CD4-positive, alpha-beta T cell (primary cell): ENCODE measurements around the gene SLC50A1. TPM values are rescaled to one million over a fixed set of nuclear protein-coding genes. Genes with fewer than 3 reads are reported as not detected.
"Not testable (repeated sequence)": the region's sequence is repeated elsewhere in the genome, so short reads cannot be mapped to it uniquely, and the experiment has no call there.

Experiments
- ATAC-seq: fragments of 200-7000 bp; cut with Tn5 transposase; one replicate; pipeline ENCODE4 v1.10.0; 2022; ENCODE audit warnings: mild to moderate bottlenecking; ENCODE audit not compliant: poor library complexity
- CTCF ChIA-PET: fragments of 350-600 bp; sonication (Branson Sonifier 250); formaldehyde crosslinking; loops from one replicate; lab custom pipeline; 2021; ENCODE audit warnings: antibody characterized with exemption, inconsistent platforms; lab: Charles Lee
- POLR2A ChIA-PET: fragments of 350-600 bp; sonication (Branson Sonifier 250); formaldehyde crosslinking; loops from one replicate; lab custom pipeline; 2021; ENCODE audit warnings: antibody characterized with exemption, inconsistent platforms; lab: Charles Lee
- DNase-seq, 14 experiments: peaks; one replicate each; pipeline ENCODE4 v3.0.0-alpha.2; 2013 to 2020; ENCODE audit warnings: mixed read lengths in 2 of 14
- H3K27ac ChIP-seq, 2 donors: one replicate each; pipeline versions ENCODE4 v1.5.1 to v1.7.0; 2013; ENCODE audit warnings: low read length in 2 of 2, low read depth in 1 of 2, mild to moderate bottlenecking in 1 of 2
- H3K27me3 ChIP-seq, 2 experiments: 1 replicate in 1 of 2; 2 replicates in 1 of 2; pipeline versions ENCODE4 v1.6.1 to v1.7.0; 2013; ENCODE audit warnings: low read length in 2 of 2, control low read depth in 1 of 2, mild to moderate bottlenecking in 1 of 2, moderate library complexity in 1 of 2; ENCODE audit not compliant: insufficient read depth in 2 of 2, control insufficient read depth in 1 of 2
- H3K36me3 ChIP-seq: one replicate; pipeline ENCODE4 v1.6.1; 2013; ENCODE audit warnings: low read length, control low read depth; ENCODE audit not compliant: insufficient read depth
- H3K4me1 ChIP-seq: one replicate; pipeline ENCODE4 v1.6.1; 2013; ENCODE audit warnings: low read length, control low read depth; ENCODE audit not compliant: insufficient read depth
- H3K4me3 ChIP-seq: one replicate; pipeline ENCODE4 v1.5.1; 2013; ENCODE audit warnings: mild to moderate bottlenecking, low read length, moderate library complexity
- H3K9me3 ChIP-seq, 2 experiments: 1 replicate in 1 of 2; 2 replicates in 1 of 2; pipeline versions ENCODE4 v1.6.1 to v1.7.0; 2013; ENCODE audit warnings: low read length in 2 of 2, mild to moderate bottlenecking in 2 of 2, control low read depth in 1 of 2, moderate library complexity in 1 of 2; ENCODE audit not compliant: control insufficient read depth in 1 of 2, insufficient read depth in 1 of 2
- H3K27ac Mint-ChIP-seq: one replicate; pipeline ENCODE4 v1.8.0; 2020; ENCODE audit warnings: mixed read lengths
- H3K27me3 Mint-ChIP-seq: one replicate; pipeline ENCODE4 v1.8.0; 2021; ENCODE audit warnings: mixed read lengths
- H3K36me3 Mint-ChIP-seq: one replicate; pipeline ENCODE4 v1.8.0; 2021; ENCODE audit warnings: low read depth, mixed read lengths
- H3K4me1 Mint-ChIP-seq: one replicate; pipeline ENCODE4 v1.8.0; 2021; ENCODE audit warnings: low read depth, mixed read lengths
- H3K4me3 Mint-ChIP-seq: one replicate; pipeline ENCODE4 v1.8.0; 2020; ENCODE audit warnings: mild to moderate bottlenecking, mixed read lengths
- H3K9me3 Mint-ChIP-seq: one replicate; pipeline ENCODE4 v1.8.0; 2020; ENCODE audit warnings: mixed read lengths
- intact Hi-C, 2 experiments: fragments of 100-400 bp; cut with DNase I in 1 of 2; cut with micrococcal nuclease in 1 of 2; formaldehyde crosslinking; loops; one replicate each; pipeline versions ENCODE4 v1.15.1 to v1.9.0; 2023 to 2025; cut with DNase I, micrococcal nuclease
- total RNA-seq, 174 experiments: library from RNA in 2 of 174; stranded (reverse) in 2 of 174; gene quantifications; one replicate each; pipeline ENCODE4 v1.2.3 and lab custom pipeline; 2021 to 2026
- TF ChIP-seq, protein P1 (sequence below): fragments of 200-600 bp; IDR thresholded peaks from one replicate; pipeline ENCODE4 v1.8.0; 2022; ENCODE audit warnings: antibody characterized with exemption, mild to moderate bottlenecking

SLC50A1 gene
- total RNA-seq, 2 experiments from 2014 or later = 10.2 to 12.5 TPM

DNA sequence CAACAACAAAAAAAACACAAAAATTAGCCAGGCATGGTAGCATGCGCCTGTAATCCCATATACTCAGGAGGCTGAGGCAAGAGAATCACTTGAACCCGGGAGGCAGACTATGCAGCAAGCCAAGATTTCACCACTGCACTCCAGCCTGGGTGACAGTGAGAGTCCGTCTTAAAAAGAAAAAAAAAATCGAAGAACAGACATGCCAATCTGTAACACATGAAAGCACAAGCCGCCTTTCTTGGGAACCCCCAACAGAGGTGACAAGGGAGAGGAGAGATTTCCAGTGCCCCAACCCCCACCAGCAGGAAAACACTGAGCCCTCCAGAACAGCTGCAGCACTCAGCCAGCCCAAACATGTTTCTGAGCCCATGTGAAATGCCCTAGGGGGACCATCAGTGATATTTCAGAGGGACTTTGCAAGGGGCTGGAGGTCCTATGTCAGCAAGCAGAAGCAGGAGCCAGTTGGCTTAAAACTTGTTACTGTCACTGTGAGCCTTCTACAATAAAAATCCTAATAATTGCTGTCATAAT is 22.1 kb upstream of the SLC50A1 start:
- no peak for DNase-seq
- intact Hi-C loops = no loop called here
- H3K27ac ChIP-seq = no peak overlapping the region
- no peaks in the 10 kb centered on the region for H3K36me3 ChIP-seq
- POLR2A ChIA-PET = no interaction called here
- Mint-ChIP-seq H3K36me3 (no peaks in the 10 kb centered on the region), H3K4me3 (no peak overlapping the region), H3K4me1 (no peaks in the 10 kb centered on the region), H3K9me3 (no peaks in the 10 kb centered on the region), H3K27me3 (no peaks in the 10 kb centered on the region), H3K27ac (no peak overlapping the region)
- TF ChIP-seq, protein P1, sequence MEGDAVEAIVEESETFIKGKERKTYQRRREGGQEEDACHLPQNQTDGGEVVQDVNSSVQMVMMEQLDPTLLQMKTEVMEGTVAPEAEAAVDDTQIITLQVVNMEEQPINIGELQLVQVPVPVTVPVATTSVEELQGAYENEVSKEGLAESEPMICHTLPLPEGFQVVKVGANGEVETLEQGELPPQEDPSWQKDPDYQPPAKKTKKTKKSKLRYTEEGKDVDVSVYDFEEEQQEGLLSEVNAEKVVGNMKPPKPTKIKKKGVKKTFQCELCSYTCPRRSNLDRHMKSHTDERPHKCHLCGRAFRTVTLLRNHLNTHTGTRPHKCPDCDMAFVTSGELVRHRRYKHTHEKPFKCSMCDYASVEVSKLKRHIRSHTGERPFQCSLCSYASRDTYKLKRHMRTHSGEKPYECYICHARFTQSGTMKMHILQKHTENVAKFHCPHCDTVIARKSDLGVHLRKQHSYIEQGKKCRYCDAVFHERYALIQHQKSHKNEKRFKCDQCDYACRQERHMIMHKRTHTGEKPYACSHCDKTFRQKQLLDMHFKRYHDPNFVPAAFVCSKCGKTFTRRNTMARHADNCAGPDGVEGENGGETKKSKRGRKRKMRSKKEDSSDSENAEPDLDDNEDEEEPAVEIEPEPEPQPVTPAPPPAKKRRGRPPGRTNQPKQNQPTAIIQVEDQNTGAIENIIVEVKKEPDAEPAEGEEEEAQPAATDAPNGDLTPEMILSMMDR = no peak
- CTCF ChIA-PET = no interaction called here
- no peak for ATAC-seq
- H3K27me3 ChIP-seq = no peaks in the 10 kb centered on the region
- H3K4me3 ChIP-seq = no peak overlapping the region
- H3K9me3 ChIP-seq = no peaks in the 10 kb centered on the region
- no peaks in the 10 kb centered on the region for H3K4me1 ChIP-seq

DNA sequence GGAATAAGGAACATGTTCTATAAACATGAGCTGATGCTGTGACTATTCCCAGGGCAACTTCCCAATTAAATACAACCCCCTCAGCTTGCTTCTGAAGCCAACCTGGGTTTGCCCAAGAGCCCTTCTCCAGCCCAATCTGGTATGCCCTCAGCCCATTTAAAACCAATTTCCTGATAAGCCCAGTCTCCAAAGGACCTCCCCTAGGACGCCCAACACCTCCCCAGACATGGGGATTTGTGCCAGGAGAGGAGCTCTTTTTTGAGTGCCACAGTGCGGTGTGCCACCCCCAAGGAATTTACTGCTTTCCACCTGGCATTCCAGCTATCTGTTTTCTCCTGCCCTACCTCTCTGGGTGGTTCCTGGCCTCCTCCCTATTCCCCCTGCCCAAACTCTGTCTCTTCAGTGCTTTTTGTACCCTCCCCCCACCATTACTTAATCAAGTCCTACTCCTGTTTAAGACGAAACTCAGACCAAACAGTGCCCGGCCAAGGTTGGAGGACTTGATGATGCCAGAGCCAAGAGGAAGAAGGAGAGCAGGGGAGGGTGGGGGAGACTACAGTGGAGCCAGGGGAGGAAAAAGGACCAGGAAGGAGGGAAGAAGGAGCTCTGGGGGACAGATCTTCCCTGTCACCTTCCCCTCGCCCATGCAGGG is 19.4 kb upstream of the SLC50A1 start:
- CTCF ChIA-PET = no interaction called here
- Histone ChIP-seq H3K4me1 (no peaks in the 10 kb centered on the region), H3K9me3 (no peaks in the 10 kb centered on the region), H3K27me3 (no peaks in the 10 kb centered on the region), H3K36me3 (no peaks in the 10 kb centered on the region), H3K27ac (no peak overlapping the region), H3K4me3 (no peak overlapping the region)
- TF ChIP-seq, protein P1 = no peak
- H3K9me3 Mint-ChIP-seq = no peaks in the 10 kb centered on the region
- no peak overlapping the region for H3K4me3 Mint-ChIP-seq
- DNase-seq (no peak), ATAC-seq (no peak)
- peaks cover 2% of the 10 kb centered on the region for H3K27me3 Mint-ChIP-seq
- no peak overlapping the region for H3K27ac Mint-ChIP-seq
- no peaks in the 10 kb centered on the region for H3K36me3 Mint-ChIP-seq
- POLR2A ChIA-PET = no interaction called here
- no peaks in the 10 kb centered on the region for H3K4me1 Mint-ChIP-seq
- intact Hi-C loops = no loop called here

DNA sequence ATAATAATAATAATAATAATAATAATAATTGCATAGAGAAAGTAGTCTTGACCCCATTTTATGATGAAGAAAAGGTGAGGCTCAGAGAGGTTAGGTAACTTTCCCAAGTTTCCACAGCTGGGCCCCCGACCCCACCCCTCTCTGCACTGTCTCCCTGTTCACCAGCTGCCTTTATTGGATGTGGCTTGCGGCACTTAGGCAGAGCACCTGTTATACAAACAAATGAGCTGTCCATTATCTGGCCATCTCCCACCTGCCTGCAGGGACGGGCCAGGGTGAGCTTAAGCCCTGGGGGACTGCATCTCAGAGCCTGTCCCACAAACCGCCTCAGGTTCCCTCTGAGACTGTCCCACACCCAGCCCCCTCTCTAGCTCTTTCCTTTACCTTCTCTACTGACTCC is 18.0 kb upstream of the SLC50A1 start:
- H3K4me1 Mint-ChIP-seq = no peaks in the 10 kb centered on the region
- TF ChIP-seq, protein P1 = no peak
- Histone ChIP-seq H3K4me3 (no peak overlapping the region), H3K36me3 (no peaks in the 10 kb centered on the region), H3K27me3 (no peaks in the 10 kb centered on the region), H3K9me3 (no peaks in the 10 kb centered on the region), H3K4me1 (no peaks in the 10 kb centered on the region), H3K27ac (no peak overlapping the region)
- ATAC-seq = no peak
- no peak overlapping the region for H3K27ac Mint-ChIP-seq
- no peaks in the 10 kb centered on the region for H3K36me3 Mint-ChIP-seq
- intact Hi-C loops = no loop called here
- H3K27me3 Mint-ChIP-seq = peaks cover 5% of the 10 kb centered on the region
- no peak for DNase-seq
- H3K9me3 Mint-ChIP-seq = no peaks in the 10 kb centered on the region
- ChIA-PET POLR2A (interaction anchor here (0.6 kb wide), 1 partner anchor 859 kb away, joined by 3 read pairs; no protein-coding TSS in a partner anchor), CTCF (interaction anchor here (0.8 to 1.0 kb wide), 2 partner anchors 25 to 50 kb away, joined by 3 read pairs; no protein-coding TSS in a partner anchor)
- H3K4me3 Mint-ChIP-seq = no peak overlapping the region

GRCh38 chr1:155118090-155118489 is 17.6 kb upstream of the SLC50A1 start:
- H3K9me3 ChIP-seq, H3K4me1 ChIP-seq, H3K27ac Mint-ChIP-seq, H3K27me3 ChIP-seq, intact Hi-C loops, ATAC-seq, H3K4me1 Mint-ChIP-seq, H3K36me3 ChIP-seq, H3K4me3 Mint-ChIP-seq, H3K27me3 Mint-ChIP-seq, DNase-seq, H3K27ac ChIP-seq, H3K4me3 ChIP-seq, H3K36me3 Mint-ChIP-seq, H3K9me3 Mint-ChIP-seq: not testable (repeated sequence)
- ChIA-PET POLR2A (interaction anchor here (0.6 kb wide), 1 partner anchor 858 kb away, joined by 3 read pairs; no protein-coding TSS in a partner anchor), CTCF (interaction anchor here (0.8 to 1.0 kb wide), 2 partner anchors 25 to 49 kb away, joined by 3 read pairs; no protein-coding TSS in a partner anchor)
